Measurements from ENCODE around the gene ARL10. TPM values are rescaled to one million over a fixed set of nuclear protein-coding genes. Genes with fewer than 3 reads are reported as not detected.
"Not testable (repeated sequence)": the region's sequence is repeated elsewhere in the genome, so short reads cannot be mapped to it uniquely, and the experiment has no call there.

The ARL10 gene
- total RNA-seq, 1 experiment from 2014 or later = 3.8 TPM

GRCh38 chr5:176407456-176408251, 42.4 kb downstream of the ARL10 start:
- Mint-ChIP-seq H3K4me3 (ENCODE audit: low read depth, unreplicated experiment) (no peak overlapping the region), H3K9me3 (ENCODE audit: low read depth, unreplicated experiment) (no peaks in the 10 kb centered on the region), H3K27me3 (ENCODE audit: unreplicated experiment) (no peaks in the 10 kb centered on the region), H3K36me3 (ENCODE audit: insufficient read depth, unreplicated experiment) (peaks cover 28% of the 10 kb centered on the region), H3K27ac (ENCODE audit: unreplicated experiment) (no peak overlapping the region), H3K4me1 (ENCODE audit: low read depth, unreplicated experiment) (peaks cover 25% of the 10 kb centered on the region)
- CTCF ChIA-PET = no interaction called here
- BruUV-seq (replicated peaks) = no TSS peak
- no peak for DNase-seq
- intact Hi-C loops (cut with micrococcal nuclease; ENCODE audit: unreplicated experiment) = no loop called here
- no peak for TF ChIP-seq CTCF (IDR thresholded peaks at IDR 0.05; ENCODE audit: unreplicated experiment)

- CTCF ChIA-PET; H3K4me3 Mint-ChIP-seq (ENCODE audit: low read depth, unreplicated experiment); DNase-seq; BruUV-seq (replicated peaks); H3K27me3 Mint-ChIP-seq (ENCODE audit: unreplicated experiment); H3K27ac Mint-ChIP-seq (ENCODE audit: unreplicated experiment); intact Hi-C loops (cut with micrococcal nuclease; ENCODE audit: unreplicated experiment); H3K9me3 Mint-ChIP-seq (ENCODE audit: low read depth, unreplicated experiment): not testable (repeated sequence)
- Mint-ChIP-seq H3K36me3 (ENCODE audit: insufficient read depth, unreplicated experiment) (peaks cover 27% of the 10 kb centered on the region), H3K4me1 (ENCODE audit: low read depth, unreplicated experiment) (peaks cover 25% of the 10 kb centered on the region)
Observed at GRCh38 chr5:176408252-176408573, 42.9 kb downstream of the ARL10 start.

- no peaks in the 10 kb centered on the region for H3K27me3 Mint-ChIP-seq (ENCODE audit: unreplicated experiment)
- peaks cover 26% of the 10 kb centered on the region for H3K4me1 Mint-ChIP-seq (ENCODE audit: low read depth, unreplicated experiment)
- CTCF ChIA-PET = interaction anchor here (0.6 to 0.7 kb wide), 2 partner anchors 15 to 164 kb away, joined by 4 to 6 read pairs; no protein-coding TSS in a partner anchor
- intact Hi-C loops (cut with micrococcal nuclease; ENCODE audit: unreplicated experiment) = no loop called here
- TF ChIP-seq CTCF (IDR thresholded peaks at IDR 0.05; ENCODE audit: unreplicated experiment) = no peak
- no peak overlapping the region for H3K27ac Mint-ChIP-seq (ENCODE audit: unreplicated experiment)
- no peak overlapping the region for H3K4me3 Mint-ChIP-seq (ENCODE audit: low read depth, unreplicated experiment)
- BruUV-seq (replicated peaks) = no TSS peak
- no peak for DNase-seq
- H3K9me3 Mint-ChIP-seq (ENCODE audit: low read depth, unreplicated experiment) = no peaks in the 10 kb centered on the region
- H3K36me3 Mint-ChIP-seq (ENCODE audit: insufficient read depth, unreplicated experiment) = peaks cover 23% of the 10 kb centered on the region
Observed at GRCh38 chr5:176408590-176408989, 43.3 kb downstream of the ARL10 start.

- CTCF ChIA-PET = interaction anchor here (0.5 to 1.0 kb wide), 5 partner anchors 9 to 511 kb away, joined by 3 to 6 read pairs (median 3); no protein-coding TSS in a partner anchor
- Mint-ChIP-seq H3K36me3 (ENCODE audit: insufficient read depth, unreplicated experiment) (peaks cover 22% of the 10 kb centered on the region), H3K27me3 (ENCODE audit: unreplicated experiment) (no peaks in the 10 kb centered on the region), H3K4me1 (ENCODE audit: low read depth, unreplicated experiment) (peaks cover 37% of the 10 kb centered on the region), H3K4me3 (ENCODE audit: low read depth, unreplicated experiment) (no peak overlapping the region), H3K27ac (ENCODE audit: unreplicated experiment) (no peak overlapping the region), H3K9me3 (ENCODE audit: low read depth, unreplicated experiment) (no peaks in the 10 kb centered on the region)
- intact Hi-C loops (cut with micrococcal nuclease; ENCODE audit: unreplicated experiment) = loop anchor here (10.0 kb wide), 1 partner anchor 205 kb away; the partner anchor contains the start of gene GPRIN1
- no peak for TF ChIP-seq CTCF (IDR thresholded peaks at IDR 0.05; ENCODE audit: unreplicated experiment)
- DNase-seq = no peak
- no TSS peak for BruUV-seq (replicated peaks)
Observed at GRCh38 chr5:176409765-176410164, 44.5 kb downstream of the ARL10 start.
